ENCODE measurements around the gene HOXA6.
A peak's percentile ranks its signal among the peaks of the same experiment; 100 is the strongest.

HOXA6 gene

DNA sequence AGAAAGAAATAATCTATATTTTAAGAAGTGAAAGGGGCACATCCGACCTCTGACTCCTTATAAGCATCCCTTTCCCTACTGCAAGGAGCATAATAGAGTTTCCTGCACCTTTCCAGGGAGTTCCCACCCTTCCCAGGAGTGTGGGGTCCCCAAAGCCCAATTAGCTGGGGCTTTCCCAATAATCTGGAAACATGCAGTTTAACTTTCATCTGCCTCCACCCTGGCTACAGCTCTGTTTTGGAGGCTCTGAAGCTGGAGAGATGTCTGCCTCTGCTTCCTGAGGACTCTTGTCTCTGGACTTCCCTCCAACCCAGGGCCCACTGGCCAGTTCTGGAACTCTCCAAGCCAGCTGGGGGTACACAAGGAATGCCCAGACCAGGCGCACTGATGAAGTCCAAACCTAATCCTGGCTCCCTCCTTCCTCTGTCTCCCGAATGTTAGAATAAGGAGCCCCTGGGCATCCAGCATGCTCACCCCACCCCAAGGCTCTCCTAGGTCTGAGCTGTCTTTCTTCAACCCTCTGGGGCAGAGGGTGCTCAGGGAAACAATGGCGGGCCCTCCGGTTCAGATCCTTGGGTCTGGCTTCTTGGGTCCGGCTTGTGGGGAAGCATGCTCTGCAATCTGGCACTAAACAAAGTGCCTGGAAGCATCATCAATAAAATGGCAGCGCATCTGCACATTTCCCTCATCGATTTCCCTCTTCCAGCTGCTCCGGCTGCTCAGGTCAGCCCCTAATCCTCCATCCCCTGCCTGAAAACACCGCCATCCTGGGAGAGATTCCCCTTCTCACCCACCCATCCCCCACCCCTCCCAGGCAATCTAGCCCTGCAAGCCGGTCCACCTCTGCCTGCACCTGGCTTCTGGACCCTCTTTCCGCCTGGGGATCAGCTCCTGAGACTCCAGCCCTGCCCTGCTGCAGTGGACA is 30.4 kb downstream of the HOXA6 start:
- no peak for DNase-seq (ENCODE audit: low read depth)
- no peak overlapping the region for H3K4me3 ChIP-seq (ENCODE audit: low read length)
- TF ChIP-seq, protein P1, sequence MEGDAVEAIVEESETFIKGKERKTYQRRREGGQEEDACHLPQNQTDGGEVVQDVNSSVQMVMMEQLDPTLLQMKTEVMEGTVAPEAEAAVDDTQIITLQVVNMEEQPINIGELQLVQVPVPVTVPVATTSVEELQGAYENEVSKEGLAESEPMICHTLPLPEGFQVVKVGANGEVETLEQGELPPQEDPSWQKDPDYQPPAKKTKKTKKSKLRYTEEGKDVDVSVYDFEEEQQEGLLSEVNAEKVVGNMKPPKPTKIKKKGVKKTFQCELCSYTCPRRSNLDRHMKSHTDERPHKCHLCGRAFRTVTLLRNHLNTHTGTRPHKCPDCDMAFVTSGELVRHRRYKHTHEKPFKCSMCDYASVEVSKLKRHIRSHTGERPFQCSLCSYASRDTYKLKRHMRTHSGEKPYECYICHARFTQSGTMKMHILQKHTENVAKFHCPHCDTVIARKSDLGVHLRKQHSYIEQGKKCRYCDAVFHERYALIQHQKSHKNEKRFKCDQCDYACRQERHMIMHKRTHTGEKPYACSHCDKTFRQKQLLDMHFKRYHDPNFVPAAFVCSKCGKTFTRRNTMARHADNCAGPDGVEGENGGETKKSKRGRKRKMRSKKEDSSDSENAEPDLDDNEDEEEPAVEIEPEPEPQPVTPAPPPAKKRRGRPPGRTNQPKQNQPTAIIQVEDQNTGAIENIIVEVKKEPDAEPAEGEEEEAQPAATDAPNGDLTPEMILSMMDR (conservative IDR thresholded peaks at IDR 0.05; ENCODE audit: low read length), result no peak

DNA sequence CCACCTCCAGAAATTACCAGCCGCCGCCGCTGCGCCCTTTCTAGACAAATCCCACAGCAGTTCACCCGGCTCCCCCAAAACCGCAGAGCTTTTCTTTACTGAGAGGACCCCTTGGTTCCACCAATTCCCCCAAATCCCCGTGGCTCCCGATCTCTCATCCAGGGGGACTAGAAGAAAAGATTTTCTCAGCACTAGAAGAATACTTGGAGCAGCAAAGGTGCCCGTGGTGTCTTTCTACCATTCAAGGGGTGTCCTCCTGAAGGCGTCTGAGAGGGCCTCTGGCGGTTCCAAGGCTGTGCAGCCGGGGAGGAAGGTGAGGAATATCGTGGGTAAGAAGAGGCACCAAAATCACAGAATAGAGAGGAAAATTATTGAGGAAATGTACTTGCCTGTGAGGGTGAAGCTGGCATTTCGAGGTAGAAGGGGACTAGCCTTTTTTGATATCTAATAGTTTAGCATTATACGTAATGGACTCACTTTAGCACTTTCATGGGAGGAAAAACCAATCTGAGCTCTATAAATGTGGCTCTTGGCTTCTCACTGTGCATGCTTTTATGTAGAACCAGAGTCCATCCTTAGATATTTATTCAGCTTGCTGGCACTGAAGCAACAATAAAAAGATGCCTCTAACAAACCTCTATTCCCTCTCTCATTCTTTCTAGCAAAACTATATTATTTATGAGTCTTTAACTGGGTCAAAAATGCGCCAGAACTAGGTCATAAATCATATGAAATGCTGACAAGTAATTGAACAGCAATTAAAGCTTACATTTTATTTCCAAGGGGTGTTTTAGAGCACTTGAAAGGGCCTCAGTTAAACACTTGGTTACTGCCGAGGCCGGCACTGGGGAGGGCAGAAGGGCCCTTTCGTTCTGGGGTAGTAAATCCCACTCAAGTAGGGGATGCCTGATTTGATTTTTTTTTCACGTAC is 31.3 kb downstream of the HOXA6 start:
- TF ChIP-seq, protein P1 (conservative IDR thresholded peaks at IDR 0.05; ENCODE audit: low read length), result no peak
- no peak overlapping the region for H3K4me3 ChIP-seq (ENCODE audit: low read length)
- DNase-seq (ENCODE audit: low read depth), result no peak

DNA sequence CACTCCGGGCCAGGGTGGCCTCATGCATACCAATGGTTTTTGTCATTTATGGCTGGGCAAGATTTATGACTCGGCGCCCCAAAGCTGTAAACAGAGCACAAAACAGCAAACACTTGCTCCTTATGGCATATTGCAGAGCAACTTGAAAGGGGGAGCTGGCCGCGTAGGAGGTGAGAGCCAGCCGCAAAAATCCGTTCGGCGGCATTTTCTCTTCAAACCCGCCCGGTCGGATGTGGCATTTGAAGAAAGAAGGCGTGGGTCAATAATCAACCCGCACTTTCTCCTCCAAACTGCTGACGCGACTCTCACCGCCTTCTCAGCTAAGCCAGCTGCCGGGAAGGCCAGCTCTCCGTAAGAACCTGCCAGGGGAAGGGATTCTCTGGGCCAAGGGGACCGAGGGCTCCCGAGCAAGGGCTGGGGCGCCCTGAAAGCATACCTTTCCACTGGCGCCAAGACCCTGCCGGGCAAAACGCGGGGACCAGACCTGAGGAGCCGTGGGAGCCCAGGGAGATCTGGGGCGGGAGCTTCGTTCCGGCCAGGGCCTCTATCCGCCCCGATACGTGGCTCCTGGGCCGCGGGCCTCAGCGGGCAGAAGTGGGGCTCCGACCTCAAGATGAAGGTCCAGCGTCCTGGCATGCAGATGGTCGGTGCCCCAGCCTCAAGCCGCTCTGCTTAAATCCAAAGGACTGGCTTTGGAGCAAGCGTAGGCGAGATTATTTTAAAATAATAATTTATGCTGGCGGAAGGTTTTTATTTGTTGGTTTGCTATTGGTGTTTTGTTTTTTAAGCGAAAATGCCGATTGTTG is 32.1 kb downstream of the HOXA6 start:
- TF ChIP-seq, protein P1 (conservative IDR thresholded peaks at IDR 0.05; ENCODE audit: low read length), result no peak
- H3K4me3 ChIP-seq (ENCODE audit: low read length), result no peak overlapping the region

DNA sequence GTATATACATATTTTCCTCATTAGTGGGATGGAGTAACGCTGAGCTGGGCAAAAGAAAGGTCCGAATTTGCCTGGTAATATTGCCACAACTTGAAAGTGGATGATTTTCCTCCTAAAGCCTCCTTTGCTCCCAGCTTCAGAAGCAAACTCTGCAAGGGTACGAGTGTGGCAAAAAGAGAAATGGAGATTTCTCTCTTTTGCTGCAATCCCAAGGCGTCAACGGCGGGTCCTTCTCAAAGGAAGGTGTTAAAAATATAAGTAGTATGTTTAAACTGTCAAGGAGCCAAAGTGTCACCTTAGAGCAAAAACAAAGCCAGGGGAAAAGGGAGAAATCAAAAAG is 32.7 kb downstream of the HOXA6 start:
- no peak overlapping the region for H3K4me3 ChIP-seq (ENCODE audit: low read length)
- DNase-seq (ENCODE audit: low read depth), result no peak
- TF ChIP-seq, protein P1 (conservative IDR thresholded peaks at IDR 0.05; ENCODE audit: low read length), result no peak

More for the DNA sequence above, 32.1 kb downstream of the HOXA6 start:
- no peak for DNase-seq (ENCODE audit: low read depth)

DNA sequence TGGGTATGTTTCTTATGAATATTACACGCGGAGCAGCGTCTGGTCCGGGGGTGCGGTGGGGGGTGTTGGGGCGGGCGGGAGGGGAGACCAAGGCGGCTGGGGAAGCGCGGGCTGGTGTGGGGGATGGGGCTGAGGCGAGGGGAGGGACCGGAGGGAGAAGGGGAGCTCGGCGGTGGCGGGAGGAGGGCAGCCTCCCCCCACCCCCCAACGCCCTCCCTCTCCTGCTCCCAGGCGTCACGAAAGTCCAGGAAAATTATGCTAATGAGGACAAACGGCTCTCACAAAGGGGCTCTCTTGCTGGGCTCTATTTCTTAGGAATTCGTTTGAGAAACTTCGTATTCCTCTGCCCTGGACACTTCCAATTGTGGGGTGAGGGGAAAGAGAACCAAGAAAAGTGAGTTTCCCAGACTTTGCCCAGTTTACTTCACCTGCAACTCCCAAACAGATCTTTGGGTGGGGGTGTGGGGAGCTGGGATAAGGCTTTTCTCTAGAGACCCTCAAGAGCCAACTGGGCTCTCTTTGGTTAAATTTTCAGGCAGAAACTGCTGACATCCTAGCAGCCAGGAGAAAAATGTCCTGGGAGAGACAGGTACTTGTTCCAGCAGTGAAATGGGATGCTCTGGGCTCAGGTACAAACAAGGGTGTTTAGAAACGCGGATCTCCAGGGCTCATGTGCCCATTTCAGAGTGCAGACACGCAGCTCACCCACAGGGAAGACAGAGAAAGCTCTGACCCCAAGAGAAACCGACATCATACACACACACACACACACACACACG is 33.4 kb downstream of the HOXA6 start:
- H3K4me3 ChIP-seq (ENCODE audit: low read length), result peak overlapping the region; percentile 28
- DNase-seq (ENCODE audit: low read depth), result no peak
- TF ChIP-seq, protein P1 (conservative IDR thresholded peaks at IDR 0.05; ENCODE audit: low read length), result no peak
